Ecto neural progenitor cell (in vitro differentiated cells): ENCODE data around the gene DPP9.

Experiments
- DNase-seq: peaks from one replicate; pipeline ENCODE4 v3.0.0-alpha.2; 2018; ENCODE audit warnings: low spot score

Gene DPP9

DNA sequence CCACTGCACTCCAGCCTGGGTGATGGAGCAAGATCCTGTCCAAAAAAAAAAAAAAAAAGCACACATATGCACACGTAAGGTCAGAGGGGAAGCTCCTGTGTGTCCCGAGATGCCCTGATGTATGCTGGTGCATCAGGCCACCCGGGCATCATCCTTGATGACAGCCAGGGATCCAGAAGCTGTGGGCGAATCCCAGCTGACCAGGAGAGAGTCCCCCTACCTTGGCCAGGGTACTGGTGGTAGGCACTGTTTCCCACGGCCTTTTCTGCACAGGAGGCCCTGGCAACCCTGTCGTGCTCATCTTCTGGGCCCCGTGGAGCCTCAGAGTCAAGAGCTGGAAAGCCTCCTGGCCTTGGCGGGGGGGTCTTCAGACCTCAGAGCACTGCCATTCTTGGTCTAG lies 67.5 kb downstream of the DPP9 start:
- DNase-seq: no peak

DNA sequence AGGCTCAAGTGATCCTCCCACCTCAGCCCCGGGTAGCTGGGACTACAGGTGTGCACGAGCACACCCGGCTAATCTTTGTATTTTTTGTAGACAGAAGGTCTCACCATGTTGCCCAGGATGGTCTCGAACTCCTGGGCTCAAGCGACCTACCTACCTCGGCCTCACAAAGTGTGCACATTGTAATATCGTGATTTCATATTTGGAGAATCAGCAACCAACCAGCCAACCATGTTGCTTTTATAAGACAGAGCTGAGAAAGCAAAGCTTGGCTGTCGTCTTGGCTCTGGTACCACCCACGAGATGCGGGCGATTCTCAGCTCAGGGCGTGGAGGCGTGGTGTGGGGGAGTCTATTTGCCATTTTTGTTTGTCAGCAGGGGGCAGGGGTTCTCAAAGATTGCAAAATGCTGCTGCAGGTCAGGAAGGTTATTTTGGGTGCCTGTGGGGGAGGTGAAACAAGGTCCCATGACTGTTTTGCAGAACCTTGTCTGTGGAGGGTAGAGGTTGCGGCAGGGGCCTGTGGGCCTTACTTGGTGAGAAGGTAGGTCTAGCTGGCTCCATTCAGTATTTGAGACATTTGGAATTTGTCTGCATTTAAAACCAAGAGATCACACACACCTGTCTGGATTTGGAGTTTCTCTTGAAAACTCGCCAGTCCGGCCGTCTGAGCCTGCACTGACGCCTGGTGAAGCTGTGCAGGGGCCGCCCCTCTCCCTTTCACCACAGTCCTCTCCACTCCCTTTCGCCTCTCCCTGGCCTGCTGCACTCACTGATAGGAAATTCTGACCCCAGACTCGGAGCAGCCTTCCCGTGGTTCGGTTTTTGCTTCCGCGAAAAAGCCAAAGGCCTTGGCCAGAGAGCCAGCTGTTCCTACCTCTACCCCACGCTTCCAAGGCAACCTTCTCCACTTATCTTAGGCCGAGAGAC lies 68.9 kb downstream of the DPP9 start:
- no peak for DNase-seq

DNA sequence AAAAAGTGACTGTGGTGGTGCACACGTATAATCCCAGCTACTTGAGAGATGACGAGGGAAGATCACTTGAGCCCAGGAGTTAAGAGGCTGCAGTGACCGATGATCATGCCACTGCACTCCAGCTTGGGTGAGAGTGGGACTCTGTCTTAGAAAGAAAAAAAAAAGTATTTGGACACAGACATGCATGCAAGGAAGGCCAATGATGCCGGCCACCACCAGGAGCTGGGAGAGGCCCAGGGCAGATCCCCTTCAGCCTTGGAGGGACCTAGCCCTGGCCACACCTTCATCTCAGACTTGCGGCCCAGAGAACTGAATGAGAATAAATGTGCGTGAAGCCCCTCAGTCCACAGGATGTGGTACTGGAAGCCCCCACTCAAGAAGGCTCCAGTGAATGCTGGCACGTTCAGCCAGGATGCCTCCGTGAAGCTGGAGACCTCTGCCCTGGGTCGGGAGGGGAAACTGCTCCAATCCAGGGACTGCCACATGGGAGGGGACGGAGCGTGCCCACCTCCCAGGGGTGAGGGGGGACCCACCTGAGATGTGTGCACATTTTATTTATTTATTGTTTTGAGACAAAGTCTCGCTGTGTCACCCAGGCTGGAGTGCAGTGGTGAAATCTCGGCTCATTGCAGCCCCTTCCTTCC lies 69.7 kb downstream of the DPP9 start:
- DNase-seq: no peak

DNA sequence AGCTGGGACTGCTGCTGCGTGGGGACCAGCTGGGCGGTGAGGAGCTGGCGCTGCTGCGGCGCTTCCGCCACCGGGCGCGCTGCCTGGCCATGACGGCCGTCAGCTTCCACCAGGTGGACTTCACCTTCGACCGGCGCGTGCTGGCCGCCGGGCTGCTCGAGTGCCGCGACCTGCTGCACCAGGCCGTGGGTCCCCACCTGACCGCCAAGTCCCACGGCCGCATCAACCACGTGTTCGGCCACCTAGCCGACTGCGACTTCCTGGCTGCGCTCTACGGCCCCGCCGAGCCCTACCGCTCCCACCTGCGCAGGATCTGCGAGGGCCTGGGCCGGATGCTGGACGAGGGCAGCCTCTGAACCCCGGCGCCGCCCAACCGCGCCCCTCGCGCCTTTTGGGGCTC lies 71.6 kb downstream of the DPP9 start:
- no peak for DNase-seq

DNA sequence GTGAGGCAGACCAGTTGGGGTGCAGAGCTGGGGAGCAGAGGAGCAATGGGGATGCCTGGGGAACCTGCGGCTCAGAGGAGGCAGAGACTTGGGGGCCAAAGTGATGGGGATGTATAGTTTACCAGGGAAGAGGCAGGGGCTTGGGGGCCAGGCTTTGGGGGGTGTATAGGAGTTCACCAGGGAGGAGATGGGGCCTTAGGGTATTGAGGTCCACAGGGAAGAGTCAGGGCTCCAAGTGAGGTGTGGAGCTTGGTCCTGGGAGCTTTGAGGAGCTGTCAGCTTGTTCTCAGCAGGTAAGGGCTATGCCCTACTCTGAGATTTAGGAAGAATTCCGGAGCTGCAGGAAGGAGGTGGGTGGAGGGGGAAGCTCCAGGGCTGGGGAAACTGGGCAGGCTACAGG lies 73.5 kb downstream of the DPP9 start:
- no peak for DNase-seq

DNA sequence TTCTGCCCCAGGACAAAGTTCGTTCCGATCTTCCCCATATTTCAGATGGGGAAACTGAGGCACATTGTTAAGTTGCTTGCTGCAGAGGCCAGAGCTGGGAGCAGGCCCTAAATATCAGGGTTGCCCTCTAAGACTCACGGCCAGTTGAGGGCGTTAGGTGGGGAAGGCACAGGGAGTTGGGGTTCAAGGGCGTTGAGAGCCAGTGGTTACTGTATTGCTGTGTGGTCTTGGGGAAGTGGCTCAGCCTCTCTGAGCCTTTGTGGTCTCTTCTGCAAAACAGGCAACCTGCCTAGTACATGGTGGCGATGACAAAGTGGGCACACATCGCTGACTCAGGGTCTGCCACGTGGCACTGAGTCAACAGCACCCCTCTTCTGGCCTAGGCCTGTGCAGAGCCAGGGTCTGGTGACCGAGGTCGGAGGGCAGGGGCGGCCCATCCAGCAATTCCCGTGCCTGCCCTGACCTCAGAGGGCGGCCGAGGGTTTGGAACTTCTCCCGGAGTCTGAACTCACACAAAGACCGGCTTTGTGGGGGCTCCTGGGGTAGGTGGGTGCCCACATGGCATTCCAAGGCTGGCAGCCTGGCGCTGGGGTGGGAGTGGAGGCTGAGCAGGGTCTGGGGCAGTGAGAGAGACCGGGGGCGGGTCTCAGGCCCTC lies 74.1 kb downstream of the DPP9 start:
- no peak for DNase-seq

DNA sequence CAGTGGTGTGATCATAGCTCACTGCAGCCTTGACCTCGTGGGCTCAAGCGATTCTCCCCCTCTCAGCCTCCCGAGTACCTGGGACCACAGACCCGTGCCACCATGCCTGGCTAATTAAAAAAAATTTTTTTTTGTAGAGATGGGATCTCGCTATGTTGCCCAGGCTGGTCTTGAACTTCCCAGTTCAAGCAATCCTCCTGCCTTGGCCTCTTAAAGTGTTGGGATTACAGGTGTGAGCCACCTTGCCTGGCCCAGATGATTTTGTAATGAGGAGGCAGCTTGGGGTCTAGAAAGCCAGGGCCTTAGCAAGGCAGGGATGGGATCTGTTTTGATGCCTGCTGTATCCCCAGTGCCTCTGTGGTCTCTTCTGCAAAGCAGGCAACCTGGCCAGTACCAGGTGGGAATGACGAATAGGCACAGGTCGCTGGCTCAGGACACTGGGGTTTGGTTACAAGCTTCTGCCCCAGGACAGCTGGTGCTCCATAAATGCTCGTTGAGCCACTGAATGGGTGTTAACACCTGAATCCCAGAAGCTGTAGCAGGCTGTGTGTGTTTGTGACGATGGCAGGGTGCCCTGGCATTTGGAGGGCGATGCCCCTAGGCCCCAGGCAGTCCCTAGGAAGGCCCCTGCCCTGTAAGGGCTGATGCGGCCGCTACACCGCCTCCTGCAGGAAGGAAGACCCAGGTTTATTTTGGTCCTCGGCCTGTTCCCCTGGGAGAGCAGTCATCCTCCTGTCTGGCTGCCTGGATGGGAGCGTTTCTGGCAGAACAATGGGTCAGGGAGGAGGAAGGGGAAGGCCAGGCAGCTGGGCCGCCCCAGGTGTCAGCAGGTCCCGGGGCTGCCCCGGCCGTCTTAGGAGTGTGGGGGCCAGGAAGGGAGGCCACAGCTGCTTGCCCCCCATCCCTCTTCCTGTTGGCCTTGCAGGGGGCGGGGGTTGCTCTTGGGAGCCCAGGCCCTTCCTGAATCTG lies 75.7 kb downstream of the DPP9 start:
- no peak for DNase-seq

DNA sequence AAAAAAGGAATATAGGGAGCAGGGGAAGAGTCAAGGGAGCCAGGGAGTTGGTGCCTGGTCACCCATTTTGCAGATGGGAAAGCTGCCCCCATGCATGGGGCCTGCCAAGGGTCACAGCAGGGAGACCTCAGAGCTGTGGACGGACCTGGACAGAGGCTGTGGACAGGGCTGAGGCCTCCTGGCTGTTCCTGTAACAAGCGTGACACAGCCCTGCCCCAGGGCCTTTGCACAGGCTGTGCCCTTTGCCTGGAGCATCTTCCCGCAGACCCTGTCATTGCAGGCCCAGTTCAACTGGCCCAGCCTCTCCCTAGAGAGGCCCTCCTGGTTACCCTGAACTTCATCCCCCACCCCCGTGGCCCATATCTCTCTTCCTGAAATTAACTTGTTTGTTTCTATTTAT lies 77.9 kb downstream of the DPP9 start:
- DNase-seq: no peak

DNA sequence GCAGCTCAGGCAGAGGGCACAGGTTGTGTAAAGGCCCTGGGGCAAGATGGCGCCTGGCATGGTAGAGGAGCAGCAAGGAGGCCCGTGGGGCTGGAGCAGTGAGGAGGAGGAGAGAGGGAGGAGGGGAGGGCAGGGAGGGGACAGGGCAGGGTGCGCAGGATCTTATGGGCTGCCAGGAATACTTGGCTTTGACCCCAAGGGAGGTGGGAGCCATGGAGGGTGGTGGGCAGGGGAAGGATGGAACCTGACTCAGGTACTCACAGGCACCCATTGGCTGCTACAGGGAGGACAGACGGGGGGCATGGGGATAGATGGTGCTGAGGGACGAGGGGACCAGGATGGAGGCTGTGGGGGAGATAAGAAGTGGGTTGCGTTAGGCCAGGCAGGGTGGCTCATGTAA lies 81.0 kb downstream of the DPP9 start:
- DNase-seq: no peak

DNA sequence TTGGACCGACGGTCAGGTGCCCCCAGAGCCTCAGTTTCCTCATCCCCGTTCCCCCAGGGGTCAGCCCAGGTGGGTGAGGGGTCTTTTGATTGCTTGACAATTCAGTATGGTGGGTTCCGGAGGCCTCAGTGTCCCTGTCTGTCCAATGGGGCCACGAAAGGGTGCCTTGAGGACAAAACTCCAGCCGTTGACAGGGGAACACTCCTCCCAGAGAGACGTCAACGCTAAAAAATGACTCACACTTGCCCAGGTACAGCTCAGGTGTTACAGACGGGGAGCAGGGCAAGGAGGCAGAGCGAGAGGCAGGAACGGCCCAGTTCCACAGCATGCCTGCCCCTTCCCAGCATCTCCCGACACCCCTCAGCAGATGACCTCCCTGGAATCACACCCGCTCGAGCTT lies 82.5 kb downstream of the DPP9 start:
- no peak for DNase-seq

DNA sequence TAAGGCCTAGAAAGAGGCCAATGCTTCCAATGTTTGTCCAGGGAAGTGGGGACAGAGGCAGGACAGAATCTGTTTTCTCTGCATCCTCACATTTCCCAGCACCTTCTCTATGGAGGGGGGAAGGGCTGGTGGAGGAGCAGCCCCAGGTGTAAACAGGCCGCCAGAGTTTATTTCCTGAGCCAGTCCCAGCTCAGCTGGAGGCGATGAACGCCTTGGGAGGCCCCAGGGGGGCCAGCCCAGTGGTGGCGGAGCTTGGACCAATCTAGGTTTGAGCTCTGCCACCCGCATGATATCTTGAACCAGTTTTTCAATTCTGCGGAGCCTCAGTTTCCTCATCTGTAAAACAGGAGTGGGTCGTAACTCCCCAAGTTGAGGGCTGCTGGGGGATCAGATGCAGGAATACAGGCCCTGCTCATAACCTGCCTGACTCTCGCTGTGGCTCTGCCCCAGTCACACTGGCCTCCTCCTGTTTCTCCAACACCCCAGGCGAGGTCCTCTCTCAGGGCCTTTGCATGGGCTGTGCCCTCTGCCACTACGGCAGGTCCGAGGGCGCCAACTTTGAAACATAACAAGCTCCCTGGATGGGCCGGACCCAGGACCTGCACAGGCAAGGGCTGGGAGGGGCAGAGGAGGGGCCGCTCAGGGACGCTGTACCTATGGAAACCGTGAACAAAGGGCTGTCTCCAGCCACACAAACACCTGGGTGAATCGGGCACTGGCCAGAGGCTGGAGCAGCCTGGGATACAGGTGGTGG lies 83.2 kb downstream of the DPP9 start:
- DNase-seq: no peak

DNA sequence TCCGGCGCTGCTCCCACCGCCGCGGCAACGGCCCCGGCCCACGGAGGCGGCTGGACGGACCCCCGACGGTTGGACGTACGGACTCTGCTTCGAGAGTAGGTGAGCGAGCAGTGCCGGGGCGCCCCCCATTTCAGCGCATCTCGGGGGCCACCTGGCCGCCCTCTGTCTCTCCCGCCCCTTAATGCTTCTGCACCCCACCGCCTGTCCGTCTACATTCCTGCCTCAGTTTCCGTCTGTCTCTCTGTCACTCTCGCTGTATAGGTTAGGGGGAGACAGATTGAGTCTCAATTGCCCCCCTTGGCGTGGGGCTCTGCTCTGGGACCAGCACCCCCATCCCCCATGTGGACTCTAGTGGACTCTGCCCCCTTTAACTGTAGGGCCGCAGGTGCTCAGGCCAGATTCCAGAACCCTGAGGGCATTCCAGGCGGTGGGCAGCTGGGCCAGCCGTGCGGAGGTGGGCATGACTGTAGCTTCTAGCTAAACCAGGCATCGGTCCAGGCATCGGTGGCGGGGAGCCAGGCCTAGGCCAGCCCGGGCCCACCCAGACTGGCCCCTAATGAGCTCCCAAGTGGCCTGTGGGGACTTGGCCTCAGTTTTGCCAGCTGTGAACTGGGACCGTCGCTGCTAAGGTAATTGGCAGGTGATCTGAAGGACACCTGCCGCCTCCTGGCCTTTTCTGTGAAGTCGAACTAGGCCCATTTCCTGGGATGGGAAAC lies 84.0 kb downstream of the DPP9 start:
- DNase-seq: no peak

DNA sequence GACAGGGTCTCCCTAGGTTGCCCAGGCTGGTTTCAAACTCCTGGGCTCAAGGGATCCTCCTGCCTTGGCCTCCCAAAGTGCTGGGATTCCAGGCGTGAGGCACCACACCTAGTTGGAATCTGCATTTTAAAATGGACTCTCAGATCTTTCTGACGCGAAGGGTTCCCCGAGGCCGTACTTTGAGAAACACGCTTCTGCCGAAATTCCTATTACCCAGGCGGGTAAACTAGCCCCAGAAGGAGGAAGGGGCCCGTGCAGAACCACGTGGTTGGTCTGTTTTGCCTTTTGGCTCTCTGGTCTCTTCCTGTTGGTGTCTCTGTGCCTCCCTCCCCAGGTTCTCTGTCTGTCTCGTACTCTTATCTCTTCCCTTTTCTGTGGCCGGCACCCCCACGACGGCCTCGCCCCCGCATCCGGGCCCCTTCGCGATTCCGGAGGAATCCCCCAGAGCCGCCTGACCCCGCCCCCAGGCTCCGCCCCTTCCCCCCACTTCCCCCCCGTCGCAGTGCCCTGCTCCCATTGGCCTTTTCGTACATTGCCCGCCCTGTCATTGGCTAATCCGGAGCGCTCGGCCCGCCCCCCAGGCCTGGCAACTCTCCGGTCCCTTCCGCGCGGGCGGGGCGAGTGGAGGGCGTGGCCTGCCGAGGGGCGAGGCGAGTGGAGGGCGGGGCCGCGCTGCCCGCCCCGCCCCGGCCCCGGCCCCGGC lies 84.7 kb downstream of the DPP9 start, which contains the start of gene TNFAIP8L1:
Gene TNFAIP8L1 (plus strand): TSS at position 689 of the 703 bp plus-strand sequence. CDS start 12,354 bp downstream, outside the sequence.
- DNase-seq: peak; percentile 99

DNA sequence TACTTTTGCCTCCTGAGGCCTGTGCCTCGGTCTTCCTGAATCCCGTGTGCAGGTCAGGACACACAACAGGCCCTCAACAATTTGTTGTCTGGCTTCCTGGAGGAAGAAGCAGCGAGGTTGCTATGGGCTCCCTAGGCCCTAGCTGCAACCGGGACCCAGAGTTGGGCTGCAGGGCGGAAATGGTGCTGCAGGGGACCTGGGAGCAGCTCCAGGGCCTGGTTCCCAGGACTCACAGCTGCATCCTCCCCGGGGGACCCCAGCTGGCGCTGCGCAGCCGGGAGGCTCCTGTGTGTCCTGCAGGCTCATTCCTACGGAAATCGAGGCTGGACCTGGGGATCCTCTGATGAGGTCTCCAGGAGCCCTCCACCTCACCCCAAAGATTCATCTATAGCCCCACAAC lies 85.3 kb downstream of the DPP9 start:
- no peak for DNase-seq

DNA sequence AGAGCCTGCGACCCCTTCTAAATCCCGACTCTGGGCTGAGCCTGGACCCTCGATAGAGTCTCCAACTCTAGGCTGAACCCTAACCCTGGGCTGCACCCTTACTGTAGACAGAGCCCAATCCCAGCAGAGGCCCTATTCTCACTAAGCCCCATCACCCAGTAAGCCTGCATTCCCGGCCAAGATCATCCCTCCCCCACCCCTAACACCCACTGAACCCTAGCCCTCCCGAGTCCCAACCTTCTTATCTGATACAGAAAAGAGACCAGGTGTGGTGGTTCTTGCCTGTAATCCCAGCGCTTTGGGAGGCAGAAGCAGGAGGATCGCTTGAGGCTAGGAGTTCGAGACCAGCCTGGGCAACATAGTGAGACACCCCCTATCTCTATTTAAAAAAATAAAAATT lies 86.9 kb downstream of the DPP9 start:
- no peak for DNase-seq

DNA sequence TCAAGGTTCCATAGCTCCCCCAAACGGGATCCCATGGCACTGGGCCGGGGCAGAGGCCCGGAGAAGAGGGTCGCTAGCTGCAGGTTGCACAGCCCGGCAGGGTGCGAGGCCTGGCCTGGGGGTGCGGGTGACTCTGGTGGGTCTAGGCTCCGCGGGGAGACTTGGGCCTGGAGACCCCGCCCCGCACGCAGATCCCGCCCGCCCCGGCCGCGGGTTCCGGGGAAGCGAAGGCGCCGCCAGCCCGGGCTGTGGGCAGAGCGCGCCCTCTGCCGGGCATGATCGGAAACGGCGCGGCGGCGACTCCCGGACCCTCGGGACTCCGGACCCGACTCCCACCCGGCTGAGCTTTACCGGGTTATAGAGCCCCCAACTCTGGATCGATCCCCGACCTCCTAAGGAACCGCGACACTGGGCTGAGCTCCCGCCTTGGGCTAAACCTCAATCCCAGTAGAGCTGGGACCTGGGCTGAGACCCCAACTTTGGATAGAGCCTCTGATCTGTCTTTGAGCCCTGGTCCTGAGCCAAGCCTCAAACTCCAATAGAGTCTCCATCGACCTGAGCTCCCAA lies 87.4 kb downstream of the DPP9 start:
- peak; percentile 89 for DNase-seq

DNA sequence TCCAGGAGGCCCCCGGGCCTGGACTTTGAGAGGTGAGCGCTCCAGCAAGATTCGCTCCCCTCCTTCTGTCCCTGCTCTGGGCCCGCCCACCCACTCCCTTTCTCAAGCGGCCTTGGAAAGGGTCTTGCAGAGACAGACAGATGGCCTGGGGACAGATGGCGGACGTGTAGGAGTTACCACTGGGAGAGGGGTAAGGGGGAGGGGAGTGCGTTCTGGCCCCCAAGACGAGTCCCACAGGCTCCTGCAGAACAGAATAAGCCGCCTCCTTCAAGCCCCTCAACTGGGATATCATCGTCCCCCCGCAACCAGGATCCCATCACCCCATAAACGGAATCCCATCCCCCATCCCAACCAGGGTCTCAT lies 87.9 kb downstream of the DPP9 start:
- no peak for DNase-seq

DNA sequence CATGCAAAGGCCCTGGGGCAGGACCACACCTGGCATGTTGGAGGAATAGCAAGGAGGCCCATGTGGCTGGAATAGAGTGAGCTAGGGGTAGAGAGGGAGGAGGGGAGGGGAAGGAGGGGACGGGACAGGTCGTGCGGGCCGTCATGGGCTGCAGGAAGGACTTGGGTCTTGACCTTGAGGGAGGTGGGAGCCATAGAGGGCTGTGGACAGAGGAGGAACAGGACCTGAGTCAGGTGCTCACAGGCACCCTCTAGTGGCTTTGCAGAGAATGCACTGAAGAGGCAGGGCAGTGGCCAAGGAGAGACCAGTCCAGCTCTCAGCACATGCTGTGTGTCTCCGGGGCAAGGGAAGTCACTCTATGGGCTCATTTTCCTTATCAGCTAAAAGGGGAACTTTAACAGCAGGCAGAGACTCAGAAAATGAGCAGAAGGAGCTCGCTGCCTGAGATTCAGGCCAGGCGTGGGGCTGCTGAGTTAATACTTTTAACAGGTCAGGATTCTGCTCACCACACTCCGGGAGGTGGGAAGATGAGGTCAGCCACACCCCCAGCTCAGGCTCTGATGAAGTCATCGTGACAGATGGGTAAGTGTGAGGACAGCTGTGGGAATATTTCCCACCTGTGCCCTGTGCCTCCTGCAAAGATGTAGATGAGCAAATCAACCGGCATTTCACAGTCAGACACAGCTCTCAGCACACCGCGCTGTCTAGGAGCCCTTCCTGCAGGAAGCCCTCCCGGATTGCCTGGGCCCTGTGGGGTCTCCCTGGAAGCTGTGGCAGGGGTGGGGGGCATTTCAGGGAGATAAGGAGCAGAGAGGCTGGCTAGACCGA lies 90.3 kb downstream of the DPP9 start:
- peak; percentile 64 for DNase-seq
